Measurements from ENCODE around the gene TFF2. TPM values are rescaled to one million over a fixed set of nuclear protein-coding genes. Genes with fewer than 3 reads are reported as not detected.

The TFF2 gene
- total and polyA plus RNA-seq, 2 donors from 2014 or later: not detected

DNA sequence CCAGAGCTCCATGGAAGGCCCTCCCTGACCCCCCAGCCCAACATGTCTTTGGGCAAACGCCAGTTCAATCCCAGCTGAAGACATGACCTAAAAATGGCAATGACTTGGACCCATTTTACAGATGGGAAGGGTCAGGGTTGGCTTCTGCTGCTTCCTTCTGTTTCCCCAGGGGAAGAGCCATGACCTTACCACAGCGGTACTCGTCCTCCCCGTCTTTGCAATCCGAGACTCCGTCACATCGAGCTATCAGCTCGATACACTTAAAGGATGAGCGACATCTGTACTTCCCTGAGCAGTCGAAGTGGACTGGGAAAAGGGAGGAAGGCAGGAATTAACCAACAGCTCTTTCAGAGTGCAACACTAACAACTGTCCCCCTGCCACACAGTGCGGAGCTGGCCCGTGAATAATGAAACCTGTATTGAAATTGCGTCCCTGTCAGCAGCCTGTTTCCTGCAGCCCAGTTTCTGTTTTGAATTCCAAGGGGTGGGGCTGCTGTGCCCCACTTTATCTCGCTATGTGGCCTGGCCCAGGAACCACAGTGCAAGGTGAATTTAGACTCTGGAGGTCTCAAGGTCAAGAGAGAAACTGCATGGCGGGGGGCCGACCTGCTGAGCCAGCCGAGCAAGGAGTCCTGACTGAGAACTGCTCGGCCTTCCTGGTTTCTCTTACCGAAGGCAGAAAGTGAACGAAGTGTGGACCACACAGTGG lies 38.1 kb upstream of the TFF2 start:
- Histone ChIP-seq H3K4me1 (ENCODE audit: control insufficient read depth in 2 of 3, insufficient read depth in 2 of 3, low read depth in 1 of 3, low read length in 3 of 3) (no peaks in the 10 kb centered on the region), H3K9ac (ENCODE audit: low read length in 3 of 3) (peak overlapping the region in 2 of 3 donors; percentile 13 to 29), H3K36me3 (ENCODE audit: control insufficient read depth in 2 of 3, insufficient read depth in 3 of 3, low read length in 3 of 3) (no peaks in the 10 kb centered on the region), H3K27me3 (ENCODE audit: control insufficient read depth, insufficient read depth, low read length) (no peaks in the 10 kb centered on the region), H3K4me3 (ENCODE audit: low read length in 3 of 3) (peak overlapping the region in 1 of 3 donors; percentile 35), H3K9me3 (ENCODE audit: control insufficient read depth in 2 of 3, insufficient read depth in 1 of 3, low read length in 3 of 3) (no peaks in the 10 kb centered on the region), H3K27ac (ENCODE audit: low read depth in 2 of 2, low read length in 2 of 2) (peak overlapping the region; percentile 33 to 41)
- DNase-seq (peak in 4 of 5 donors; percentile 58 to 73 (median 64)), FAIRE-seq (no peak)
- intact Hi-C loops (cut with DNase I): no loop called here
- TF ChIP-seq, protein P1, sequence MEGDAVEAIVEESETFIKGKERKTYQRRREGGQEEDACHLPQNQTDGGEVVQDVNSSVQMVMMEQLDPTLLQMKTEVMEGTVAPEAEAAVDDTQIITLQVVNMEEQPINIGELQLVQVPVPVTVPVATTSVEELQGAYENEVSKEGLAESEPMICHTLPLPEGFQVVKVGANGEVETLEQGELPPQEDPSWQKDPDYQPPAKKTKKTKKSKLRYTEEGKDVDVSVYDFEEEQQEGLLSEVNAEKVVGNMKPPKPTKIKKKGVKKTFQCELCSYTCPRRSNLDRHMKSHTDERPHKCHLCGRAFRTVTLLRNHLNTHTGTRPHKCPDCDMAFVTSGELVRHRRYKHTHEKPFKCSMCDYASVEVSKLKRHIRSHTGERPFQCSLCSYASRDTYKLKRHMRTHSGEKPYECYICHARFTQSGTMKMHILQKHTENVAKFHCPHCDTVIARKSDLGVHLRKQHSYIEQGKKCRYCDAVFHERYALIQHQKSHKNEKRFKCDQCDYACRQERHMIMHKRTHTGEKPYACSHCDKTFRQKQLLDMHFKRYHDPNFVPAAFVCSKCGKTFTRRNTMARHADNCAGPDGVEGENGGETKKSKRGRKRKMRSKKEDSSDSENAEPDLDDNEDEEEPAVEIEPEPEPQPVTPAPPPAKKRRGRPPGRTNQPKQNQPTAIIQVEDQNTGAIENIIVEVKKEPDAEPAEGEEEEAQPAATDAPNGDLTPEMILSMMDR (IDR thresholded peaks at IDR 0.05; ENCODE audit: borderline replicate concordance, extremely low read depth, insufficient read depth): no peak

DNA sequence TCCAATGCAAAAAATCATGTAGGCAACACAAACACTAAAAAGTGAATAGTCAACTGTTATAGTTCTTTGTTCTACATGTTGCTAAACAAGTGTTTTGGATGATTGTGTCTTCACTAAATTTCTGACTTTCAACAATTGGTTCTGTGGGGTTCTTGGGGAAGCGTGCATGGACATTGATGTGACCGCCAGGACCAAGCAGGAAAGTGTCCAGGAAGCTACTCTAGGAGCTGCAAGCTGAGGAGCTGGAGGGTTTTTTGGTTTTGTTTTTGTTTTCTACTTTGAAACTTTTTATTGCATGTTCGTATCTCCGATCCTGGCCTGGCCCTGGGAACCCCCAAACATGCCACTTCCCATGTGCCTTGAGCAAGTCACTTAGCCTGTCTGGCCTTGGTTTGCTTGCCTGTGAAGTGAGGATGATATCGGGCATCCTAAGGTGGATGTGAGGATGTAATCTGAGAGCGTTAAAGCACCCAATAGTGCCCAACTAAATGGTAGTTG lies 37.1 kb upstream of the TFF2 start:
- no peak overlapping the region for H3K9ac ChIP-seq (ENCODE audit: low read length in 3 of 3)
- no peaks in the 10 kb centered on the region for H3K27me3 ChIP-seq (ENCODE audit: control insufficient read depth, insufficient read depth, low read length)
- intact Hi-C loops (cut with DNase I): no loop called here
- H3K27ac ChIP-seq (ENCODE audit: low read depth in 2 of 2, low read length in 2 of 2): no peak overlapping the region
- H3K36me3 ChIP-seq (ENCODE audit: control insufficient read depth in 2 of 3, insufficient read depth in 3 of 3, low read length in 3 of 3): no peaks in the 10 kb centered on the region
- no peaks in the 10 kb centered on the region for H3K4me1 ChIP-seq (ENCODE audit: control insufficient read depth in 2 of 3, insufficient read depth in 2 of 3, low read depth in 1 of 3, low read length in 3 of 3)
- H3K4me3 ChIP-seq (ENCODE audit: low read length in 3 of 3): no peak overlapping the region
- DNase-seq (no peak), FAIRE-seq (no peak)
- no peaks in the 10 kb centered on the region for H3K9me3 ChIP-seq (ENCODE audit: control insufficient read depth in 2 of 3, insufficient read depth in 1 of 3, low read length in 3 of 3)
- TF ChIP-seq, protein P1 (IDR thresholded peaks at IDR 0.05; ENCODE audit: borderline replicate concordance, extremely low read depth, insufficient read depth): no peak

DNA sequence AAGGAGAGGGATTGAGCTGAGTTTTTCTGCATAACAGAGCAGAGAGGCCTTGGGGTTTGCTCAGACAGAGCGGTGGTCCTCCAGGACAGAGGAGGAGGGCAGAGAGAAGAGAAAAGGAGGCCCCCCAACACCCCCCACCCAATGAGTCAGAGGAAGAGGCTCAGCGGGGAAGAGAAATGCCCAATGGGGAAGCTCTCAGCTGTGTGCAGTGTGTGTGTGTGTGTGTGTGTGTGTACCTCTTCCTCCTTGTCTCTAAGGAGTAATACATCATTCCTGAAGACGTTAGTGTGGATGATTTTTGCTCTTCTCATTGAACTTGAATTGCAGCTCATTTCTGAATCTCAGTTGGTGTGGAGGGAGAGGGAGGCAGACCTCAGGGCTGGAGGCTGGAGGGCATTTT lies 36.4 kb upstream of the TFF2 start:
- H3K27me3 ChIP-seq (ENCODE audit: control insufficient read depth, insufficient read depth, low read length): no peaks in the 10 kb centered on the region
- no peaks in the 10 kb centered on the region for H3K36me3 ChIP-seq (ENCODE audit: control insufficient read depth in 2 of 3, insufficient read depth in 3 of 3, low read length in 3 of 3)
- intact Hi-C loops (cut with DNase I): no loop called here
- no peak for DNase-seq
- FAIRE-seq: no peak
- H3K4me3 ChIP-seq (ENCODE audit: low read length in 3 of 3): no peak overlapping the region
- H3K9ac ChIP-seq (ENCODE audit: low read length in 3 of 3): no peak overlapping the region
- TF ChIP-seq, protein P1 (IDR thresholded peaks at IDR 0.05; ENCODE audit: borderline replicate concordance, extremely low read depth, insufficient read depth): no peak
- no peaks in the 10 kb centered on the region for H3K4me1 ChIP-seq (ENCODE audit: control insufficient read depth in 2 of 3, insufficient read depth in 2 of 3, low read depth in 1 of 3, low read length in 3 of 3)
- H3K9me3 ChIP-seq (ENCODE audit: control insufficient read depth in 2 of 3, insufficient read depth in 1 of 3, low read length in 3 of 3): peaks cover 0 to 2% (median 0%) of the 10 kb centered on the region in 3 donors
- H3K27ac ChIP-seq (ENCODE audit: low read depth in 2 of 2, low read length in 2 of 2): no peak overlapping the region

Data from kidney (tissue), 14 donors.